ENCODE results near the gene KLF5. TPM values are rescaled to one million over a fixed set of nuclear protein-coding genes. Genes with fewer than 3 reads are reported as not detected.

KLF5 gene
- total RNA-seq, 4 donors from 2014 or later = 2.8 to 14.0 (median 5.8) TPM

- no peak for TF ChIP-seq CTCF (IDR thresholded peaks at IDR 0.05; ENCODE audit: low read depth)
These were observed 17.1 kb downstream of the KLF5 start for GRCh38 chr13:73075954-73076353.

GRCh38 chr13:73077865-73078264 is 19.1 kb downstream of the KLF5 start:
- TF ChIP-seq CTCF (IDR thresholded peaks at IDR 0.05; ENCODE audit: low read depth) = no peak

- TF ChIP-seq CTCF (IDR thresholded peaks at IDR 0.05; ENCODE audit: low read depth) = no peak
These were observed 20.6 kb downstream of the KLF5 start for GRCh38 chr13:73079359-73079758.

- TF ChIP-seq CTCF (IDR thresholded peaks at IDR 0.05; ENCODE audit: low read depth) = no peak
These were observed 22.6 kb downstream of the KLF5 start for GRCh38 chr13:73081256-73081915.

GRCh38 chr13:73082471-73082870 is 23.7 kb downstream of the KLF5 start:
- no peak for TF ChIP-seq CTCF (IDR thresholded peaks at IDR 0.05; ENCODE audit: low read depth)

GRCh38 chr13:73082895-73083294 is 24.1 kb downstream of the KLF5 start:
- no peak for TF ChIP-seq CTCF (IDR thresholded peaks at IDR 0.05; ENCODE audit: low read depth)

GRCh38 chr13:73088332-73088935 is 29.6 kb downstream of the KLF5 start:
- TF ChIP-seq CTCF (IDR thresholded peaks at IDR 0.05; ENCODE audit: low read depth) = no peak

Data from subcutaneous adipose tissue (tissue), 4 donors.